Thyroid gland (tissue), 4 donors: Measurements from ENCODE around the gene OVOL1. TPM values are rescaled to one million over a fixed set of nuclear protein-coding genes. Genes with fewer than 3 reads are reported as not detected.
"Not testable (repeated sequence)": the region's sequence is repeated elsewhere in the genome, so short reads cannot be mapped to it uniquely, and the experiment has no call there.

Experiments used
- DNase-seq, 2 donors: peaks; one replicate each; pipeline ENCODE4 v3.0.0-alpha.2; 2019
- H3K27ac ChIP-seq, 3 donors: fragments of 200-600 bp; sonication (generic); 1 replicate in 2 of 3; 2 replicates in 1 of 3; pipeline ENCODE4 v1.5.1; 2016 to 2019; ENCODE audit warnings: mild to moderate bottlenecking in 1 of 3, moderate library complexity in 1 of 3
- H3K27me3 ChIP-seq: fragments of 200-600 bp; sonication (generic); one replicate; pipeline ENCODE4 v1.5.1; 2019
- H3K36me3 ChIP-seq, 2 donors: fragments of 200-600 bp; sonication (generic); one replicate each; pipeline ENCODE4 v1.5.1; 2016 to 2019
- H3K4me1 ChIP-seq, 2 donors: fragments of 200-600 bp; sonication (generic); one replicate each; pipeline ENCODE4 v1.5.1; 2017 to 2019
- H3K4me3 ChIP-seq, 3 donors: fragments of 200-600 bp; sonication (generic); replicated peaks in 1 of 3; 1 replicate in 2 of 3; 2 replicates in 1 of 3; pipeline ENCODE4 v1.5.1; 2016; ENCODE audit warnings: mild to moderate bottlenecking in 1 of 3
- H3K9me3 ChIP-seq: fragments of 200-600 bp; sonication (generic); one replicate; pipeline ENCODE4 v1.5.1; 2017
- POLR2A ChIP-seq, 2 donors: fragments of 450-650 bp; IDR thresholded peaks; one replicate each; pipeline ENCODE4 v1.6.1; 2017; ENCODE audit warnings: antibody characterized with exemption in 2 of 2, mild to moderate bottlenecking in 2 of 2, moderate library complexity in 1 of 2
- WGBS, 2 donors: methylation state at CpG; one replicate each; pipeline ENCODE4 v1.1.5; 2017; 5-methylcytosine and 5-hydroxymethylcytosine counted together
- intact Hi-C: fragments of 100-400 bp; cut with DNase I; formaldehyde crosslinking; loops from one replicate; pipeline ENCODE4 v1.15.1; 2023
- total RNA-seq, 4 donors: library from RNA; depleted of rRNA; stranded (reverse); fragments of >200 nt; gene quantifications; one replicate each; pipeline ENCODE4 v1.2.3, GENCODE V29; 2016
- TF ChIP-seq, protein P1 (sequence below), 6 experiments: fragments of 200-600 bp in 3 of 6; fragments of 450-650 bp in 3 of 6; sonication (generic) in 3 of 6; IDR thresholded peaks; one replicate each; pipeline ENCODE4 v1.5.1; 2016 to 2019; ENCODE audit warnings: antibody characterized with exemption in 6 of 6, mild to moderate bottlenecking in 2 of 6, inconsistent platforms in 1 of 6, moderate library complexity in 1 of 6

OVOL1 gene
- total RNA-seq, 4 donors from 2014 or later, result 1.1 to 6.6 (median 5.2) TPM

DNA sequence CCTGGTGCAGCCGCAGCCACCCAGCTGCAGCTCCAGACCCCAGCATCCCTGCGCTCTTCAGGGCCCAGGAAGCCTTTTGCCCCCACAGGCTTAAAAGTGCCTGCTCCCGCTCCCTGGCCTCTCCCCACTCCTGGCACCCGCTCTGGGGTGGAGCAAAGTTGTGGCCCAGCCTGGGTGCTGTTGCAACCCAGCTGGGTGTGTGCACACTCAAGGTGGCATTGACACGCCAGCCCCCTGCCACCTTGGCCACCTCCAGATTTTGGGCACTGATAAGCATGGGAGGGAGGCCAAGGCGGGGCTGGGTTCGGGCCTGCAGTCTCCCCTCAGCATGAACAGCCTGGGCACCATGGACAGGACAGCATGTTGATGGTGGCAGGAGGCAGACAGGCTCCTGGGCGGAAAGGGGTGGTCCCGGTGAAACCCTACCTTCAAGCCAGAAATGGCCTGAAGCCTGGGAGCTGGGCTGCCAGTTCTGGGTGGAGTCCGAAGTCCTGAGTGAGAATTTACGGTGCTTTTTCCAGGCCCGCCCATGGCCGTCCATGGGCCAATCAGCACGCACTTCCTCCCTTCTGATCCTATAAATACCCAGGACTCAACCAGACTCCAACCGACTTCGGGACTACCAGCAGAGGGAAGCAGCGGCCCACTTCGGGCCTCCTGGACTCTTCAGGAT, 42.7 kb upstream of the OVOL1 start:
- 72 to 89% methylated on average over 12 to 18 of the region's 18 CpGs for WGBS, 2 donors
- TF ChIP-seq POLR2A (IDR thresholded peaks at IDR 0.05), result no peak
- TF ChIP-seq, protein P1, sequence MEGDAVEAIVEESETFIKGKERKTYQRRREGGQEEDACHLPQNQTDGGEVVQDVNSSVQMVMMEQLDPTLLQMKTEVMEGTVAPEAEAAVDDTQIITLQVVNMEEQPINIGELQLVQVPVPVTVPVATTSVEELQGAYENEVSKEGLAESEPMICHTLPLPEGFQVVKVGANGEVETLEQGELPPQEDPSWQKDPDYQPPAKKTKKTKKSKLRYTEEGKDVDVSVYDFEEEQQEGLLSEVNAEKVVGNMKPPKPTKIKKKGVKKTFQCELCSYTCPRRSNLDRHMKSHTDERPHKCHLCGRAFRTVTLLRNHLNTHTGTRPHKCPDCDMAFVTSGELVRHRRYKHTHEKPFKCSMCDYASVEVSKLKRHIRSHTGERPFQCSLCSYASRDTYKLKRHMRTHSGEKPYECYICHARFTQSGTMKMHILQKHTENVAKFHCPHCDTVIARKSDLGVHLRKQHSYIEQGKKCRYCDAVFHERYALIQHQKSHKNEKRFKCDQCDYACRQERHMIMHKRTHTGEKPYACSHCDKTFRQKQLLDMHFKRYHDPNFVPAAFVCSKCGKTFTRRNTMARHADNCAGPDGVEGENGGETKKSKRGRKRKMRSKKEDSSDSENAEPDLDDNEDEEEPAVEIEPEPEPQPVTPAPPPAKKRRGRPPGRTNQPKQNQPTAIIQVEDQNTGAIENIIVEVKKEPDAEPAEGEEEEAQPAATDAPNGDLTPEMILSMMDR (IDR thresholded peaks at IDR 0.05), result no peak
- intact Hi-C loops, result no loop called here

DNA sequence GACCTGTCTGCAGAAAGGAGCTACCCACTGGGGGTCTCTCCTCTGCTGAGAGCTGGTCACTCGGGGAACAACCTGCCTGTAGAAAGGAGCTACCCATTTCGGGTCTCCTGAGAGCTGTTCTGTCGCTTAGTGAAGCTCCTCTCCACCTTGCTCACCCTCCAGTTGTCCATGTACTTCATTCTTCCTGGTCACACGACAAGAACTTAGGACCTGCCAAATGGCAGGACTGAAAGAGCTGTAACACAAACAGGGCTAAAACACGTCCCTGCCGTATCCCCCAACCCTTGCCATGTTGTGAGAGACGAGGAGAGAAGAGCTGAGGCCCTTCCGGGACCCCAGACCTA, 42.2 kb upstream of the OVOL1 start:
- no peak overlapping the region for H3K4me3 ChIP-seq
- no peaks in the 10 kb centered on the region for H3K9me3 ChIP-seq
- 74 to 86% methylated on average over 8 of the region's 8 CpGs for WGBS, 2 donors
- DNase-seq, result no peak
- no peaks in the 10 kb centered on the region for H3K27me3 ChIP-seq
- no peak overlapping the region for H3K27ac ChIP-seq
- H3K4me1 ChIP-seq, result no peaks in the 10 kb centered on the region
- intact Hi-C loops, result no loop called here
- no peaks in the 10 kb centered on the region for H3K36me3 ChIP-seq
- TF ChIP-seq, protein P1 (IDR thresholded peaks at IDR 0.05), result no peak
- TF ChIP-seq POLR2A (IDR thresholded peaks at IDR 0.05), result no peak

More for the DNA sequence above, 42.7 kb upstream of the OVOL1 start:
- no peaks in the 10 kb centered on the region for H3K27me3 ChIP-seq
- H3K4me3 ChIP-seq, result no peak overlapping the region
- no peak for DNase-seq
- no peaks in the 10 kb centered on the region for H3K9me3 ChIP-seq
- H3K36me3 ChIP-seq, result no peaks in the 10 kb centered on the region
- H3K27ac ChIP-seq, result no peak overlapping the region
- no peaks in the 10 kb centered on the region for H3K4me1 ChIP-seq

- 90 to 96% methylated on average over 14 of the region's 17 CpGs for WGBS, 2 donors
- no peak overlapping the region for H3K4me3 ChIP-seq
- TF ChIP-seq, protein P1 (IDR thresholded peaks at IDR 0.05), result no peak
- TF ChIP-seq POLR2A (IDR thresholded peaks at IDR 0.05), result no peak
- H3K9me3 ChIP-seq, result no peaks in the 10 kb centered on the region
- H3K27ac ChIP-seq, result no peak overlapping the region
- DNase-seq, result no peak
- H3K27me3 ChIP-seq, result no peaks in the 10 kb centered on the region
- no peaks in the 10 kb centered on the region for H3K4me1 ChIP-seq
- H3K36me3 ChIP-seq, result no peaks in the 10 kb centered on the region
- intact Hi-C loops, result no loop called here
Measured at GRCh38 chr11:65745049-65745448, 41.8 kb upstream of the OVOL1 start.

DNA sequence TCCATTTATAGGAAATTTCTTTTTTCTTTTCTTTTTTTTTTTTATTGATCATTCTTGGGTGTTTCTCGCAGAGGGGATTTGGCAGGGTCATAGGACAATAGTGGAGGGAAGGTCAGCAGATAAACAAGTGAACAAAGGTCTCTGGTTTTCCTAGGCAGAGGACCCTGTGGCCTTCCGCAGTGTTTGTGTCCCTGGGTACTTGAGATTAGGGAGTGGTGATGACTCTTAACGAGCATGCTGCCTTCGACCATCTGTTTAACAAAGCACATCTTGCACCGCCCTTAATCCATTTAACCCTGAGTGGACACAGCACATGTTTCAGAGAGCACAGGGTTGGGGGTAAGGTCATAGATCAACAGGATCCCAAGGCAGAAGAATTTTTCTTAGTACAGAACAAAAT, 24.7 kb upstream of the OVOL1 start:
- whole genome bisulfite sequencing, 2 donors, result 71 to 76% methylated on average over 5 of the region's 5 CpGs
- H3K9me3 ChIP-seq, H3K4me3 ChIP-seq, H3K36me3 ChIP-seq, H3K27ac ChIP-seq, intact Hi-C loops, H3K4me1 ChIP-seq, DNase-seq, H3K27me3 ChIP-seq: not testable (repeated sequence)

DNA sequence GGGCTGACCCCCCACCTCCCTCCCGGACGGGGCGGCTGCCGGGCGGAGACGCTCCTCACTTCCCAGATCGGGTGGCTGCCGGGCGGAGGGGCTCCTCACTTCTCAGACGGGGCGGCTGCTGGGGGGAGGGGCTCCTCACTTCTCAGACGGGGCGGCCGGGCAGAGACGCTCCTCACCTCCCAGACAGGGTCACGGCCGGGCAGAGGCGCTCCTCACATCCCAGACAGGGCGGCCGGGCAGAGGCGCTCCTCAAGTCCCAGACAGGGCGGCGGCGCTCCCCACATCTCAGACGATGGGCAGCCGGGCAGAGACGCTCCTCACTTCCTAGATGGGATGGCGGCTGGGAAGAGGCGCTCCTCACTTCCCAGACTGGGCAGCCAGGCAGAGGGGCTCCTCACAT, 24.0 kb upstream of the OVOL1 start:
- DNase-seq, intact Hi-C loops, H3K27ac ChIP-seq, H3K27me3 ChIP-seq, H3K36me3 ChIP-seq, H3K4me1 ChIP-seq, H3K9me3 ChIP-seq, H3K4me3 ChIP-seq: not testable (repeated sequence)
- 94% methylated on average over 10 of the region's 29 CpGs; no CpG with 5 or more reads in 1 of the 2 donors for WGBS, 2 donors

DNA sequence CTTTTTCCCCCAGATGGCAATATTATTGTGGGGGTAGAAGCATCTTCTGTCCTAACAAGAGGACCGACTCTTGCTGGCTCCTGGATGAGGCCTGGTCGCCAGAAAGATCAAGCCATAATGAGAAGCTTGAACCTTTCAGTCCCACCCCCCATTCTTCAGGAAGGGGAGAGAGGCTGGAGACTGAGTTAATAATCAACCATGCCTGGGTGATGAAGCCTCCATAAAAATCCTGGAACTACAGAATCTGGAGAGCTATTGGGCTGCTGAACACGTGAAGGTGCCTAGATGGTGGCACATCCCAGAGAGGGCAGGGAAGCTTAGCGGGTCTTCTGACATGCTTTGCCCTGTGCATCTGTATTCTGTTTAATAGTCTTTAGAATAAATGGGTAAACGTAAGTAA, 22.4 kb upstream of the OVOL1 start:
- 79 to 82% methylated on average over 5 of the region's 5 CpGs for WGBS, 2 donors

More for the DNA sequence above, 22.4 kb upstream of the OVOL1 start:
- no peak overlapping the region for H3K4me3 ChIP-seq
- no peaks in the 10 kb centered on the region for H3K4me1 ChIP-seq
- intact Hi-C loops, result no loop called here
- TF ChIP-seq, protein P1 (IDR thresholded peaks at IDR 0.05), result no peak
- TF ChIP-seq POLR2A (IDR thresholded peaks at IDR 0.05), result no peak
- no peaks in the 10 kb centered on the region for H3K36me3 ChIP-seq
- DNase-seq, result no peak
- H3K9me3 ChIP-seq, result no peaks in the 10 kb centered on the region
- H3K27ac ChIP-seq, result no peak overlapping the region
- no peaks in the 10 kb centered on the region for H3K27me3 ChIP-seq
